WI38 (cell line): ENCODE results near the gene DAP.
"Not testable (repeated sequence)": the region's sequence is repeated elsewhere in the genome, so short reads cannot be mapped to it uniquely, and the experiment has no call there.

ENCODE experiments used
- H3K4me3 ChIP-seq: 2 replicates; pipeline ENCODE4 v1.5.1; 2011; ENCODE audit warnings: low read depth, mild to moderate bottlenecking, control low read depth, low read length
- TF ChIP-seq, protein P1 (sequence below): IDR thresholded peaks from 2 replicates; pipeline ENCODE4 v1.5.1; 2012; ENCODE audit warnings: low read depth, mild to moderate bottlenecking, control low read depth, low read length

The DAP gene

DNA sequence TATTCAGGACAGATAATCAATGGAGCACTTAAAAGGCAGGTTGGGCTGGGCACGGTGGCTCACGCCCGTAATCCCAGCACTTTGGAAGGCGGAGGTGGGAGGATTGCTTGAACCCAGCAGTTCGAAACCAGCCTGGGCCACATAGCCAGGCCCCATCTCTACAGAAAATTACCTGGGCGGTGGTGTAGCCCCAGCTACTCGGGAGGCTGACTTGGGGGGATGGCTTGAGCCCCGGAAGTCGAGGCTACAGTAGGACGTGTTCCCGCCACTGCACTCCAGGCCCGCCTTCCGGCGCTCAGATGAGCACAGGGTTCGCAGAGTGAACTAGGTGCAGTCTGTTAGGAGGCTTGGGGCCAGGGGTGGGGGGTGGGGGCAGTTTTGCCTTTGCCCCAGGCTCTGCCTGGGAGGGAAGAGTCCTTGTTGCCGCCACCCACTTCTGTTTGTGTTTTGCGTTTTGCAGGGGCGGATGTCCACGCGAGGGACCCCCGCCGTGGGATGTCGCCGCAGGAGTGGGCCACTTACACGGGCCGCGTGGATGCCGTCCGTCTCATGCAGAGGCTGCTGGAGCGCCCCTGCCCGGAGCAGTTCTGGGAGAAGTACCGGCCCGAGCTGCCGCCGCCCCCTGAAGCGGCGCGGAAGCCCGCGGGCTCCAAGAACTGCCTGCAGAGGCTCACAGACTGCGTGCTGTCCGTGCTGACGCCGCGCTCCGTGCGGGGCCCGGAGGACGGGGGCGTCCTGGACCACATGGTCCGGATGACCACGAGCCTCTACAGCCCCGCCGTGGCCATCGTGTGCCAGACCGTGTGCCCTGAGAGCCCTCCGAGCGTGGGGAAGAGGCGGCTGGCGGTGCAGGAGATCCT is 112.0 kb downstream of the DAP start:
- H3K4me3 ChIP-seq = no peak overlapping the region
- TF ChIP-seq, protein P1, sequence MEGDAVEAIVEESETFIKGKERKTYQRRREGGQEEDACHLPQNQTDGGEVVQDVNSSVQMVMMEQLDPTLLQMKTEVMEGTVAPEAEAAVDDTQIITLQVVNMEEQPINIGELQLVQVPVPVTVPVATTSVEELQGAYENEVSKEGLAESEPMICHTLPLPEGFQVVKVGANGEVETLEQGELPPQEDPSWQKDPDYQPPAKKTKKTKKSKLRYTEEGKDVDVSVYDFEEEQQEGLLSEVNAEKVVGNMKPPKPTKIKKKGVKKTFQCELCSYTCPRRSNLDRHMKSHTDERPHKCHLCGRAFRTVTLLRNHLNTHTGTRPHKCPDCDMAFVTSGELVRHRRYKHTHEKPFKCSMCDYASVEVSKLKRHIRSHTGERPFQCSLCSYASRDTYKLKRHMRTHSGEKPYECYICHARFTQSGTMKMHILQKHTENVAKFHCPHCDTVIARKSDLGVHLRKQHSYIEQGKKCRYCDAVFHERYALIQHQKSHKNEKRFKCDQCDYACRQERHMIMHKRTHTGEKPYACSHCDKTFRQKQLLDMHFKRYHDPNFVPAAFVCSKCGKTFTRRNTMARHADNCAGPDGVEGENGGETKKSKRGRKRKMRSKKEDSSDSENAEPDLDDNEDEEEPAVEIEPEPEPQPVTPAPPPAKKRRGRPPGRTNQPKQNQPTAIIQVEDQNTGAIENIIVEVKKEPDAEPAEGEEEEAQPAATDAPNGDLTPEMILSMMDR = no peak

DNA sequence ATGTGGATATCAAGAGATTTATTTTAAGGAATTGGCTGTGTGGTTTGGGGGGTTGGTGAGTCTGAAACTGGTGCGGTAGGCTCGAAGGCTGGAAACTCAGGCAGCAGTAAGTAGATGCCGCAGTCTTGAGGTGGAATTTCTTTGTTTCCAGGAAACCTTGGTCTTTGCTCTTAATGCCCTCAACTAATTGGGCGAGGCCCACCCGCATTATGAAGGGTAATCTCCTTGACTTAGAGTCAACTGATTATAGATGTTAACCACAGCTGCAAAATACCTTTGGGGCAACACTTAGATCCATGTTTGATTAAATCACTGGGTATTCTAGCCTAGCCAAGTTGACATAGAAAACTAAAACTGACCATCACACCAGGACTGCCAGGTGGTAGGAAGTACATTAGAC is 113.4 kb downstream of the DAP start:
- no peak overlapping the region for H3K4me3 ChIP-seq
- TF ChIP-seq, protein P1 = no peak

DNA sequence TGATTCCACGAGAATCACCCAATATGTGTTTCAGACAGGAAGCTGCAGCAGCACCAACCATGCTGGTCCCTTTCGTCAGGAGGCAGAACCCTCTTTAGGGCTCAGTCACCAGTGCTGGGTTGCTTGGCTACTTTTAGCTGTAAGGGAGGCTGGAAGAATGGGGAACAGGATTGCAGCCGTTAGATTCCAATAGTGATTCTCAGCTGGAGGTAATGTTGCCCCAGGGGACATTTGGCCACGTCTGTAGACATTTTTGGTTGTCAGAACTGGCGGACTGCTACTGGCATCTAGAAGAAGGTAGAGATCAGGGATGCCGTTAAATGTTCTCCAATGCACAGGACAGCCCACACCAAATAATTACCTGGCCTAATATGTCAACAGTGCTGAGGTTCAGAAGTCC is 115.4 kb downstream of the DAP start:
- TF ChIP-seq, protein P1 = no peak
- no peak overlapping the region for H3K4me3 ChIP-seq

DNA sequence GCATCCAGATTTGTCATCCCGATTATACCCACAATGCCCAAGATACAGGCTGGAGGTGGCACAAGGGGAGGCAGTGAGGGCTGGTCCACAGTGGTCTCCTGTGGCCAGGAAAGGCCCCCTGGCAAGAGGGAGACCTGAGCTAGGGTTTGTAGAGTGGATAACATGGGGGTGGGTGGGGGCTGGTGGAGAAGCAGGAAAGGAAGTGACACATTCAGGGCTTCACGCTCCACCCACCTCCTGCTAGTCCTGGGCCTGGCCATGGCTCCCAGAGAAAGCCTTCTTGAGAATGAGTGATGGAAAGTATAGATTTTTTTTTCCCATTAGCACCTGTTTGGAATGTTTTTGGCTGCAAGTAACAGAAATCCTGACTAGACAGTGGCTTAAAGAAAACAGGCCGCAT is 115.9 kb downstream of the DAP start:
- TF ChIP-seq, protein P1 = no peak
- H3K4me3 ChIP-seq = no peak overlapping the region

DNA sequence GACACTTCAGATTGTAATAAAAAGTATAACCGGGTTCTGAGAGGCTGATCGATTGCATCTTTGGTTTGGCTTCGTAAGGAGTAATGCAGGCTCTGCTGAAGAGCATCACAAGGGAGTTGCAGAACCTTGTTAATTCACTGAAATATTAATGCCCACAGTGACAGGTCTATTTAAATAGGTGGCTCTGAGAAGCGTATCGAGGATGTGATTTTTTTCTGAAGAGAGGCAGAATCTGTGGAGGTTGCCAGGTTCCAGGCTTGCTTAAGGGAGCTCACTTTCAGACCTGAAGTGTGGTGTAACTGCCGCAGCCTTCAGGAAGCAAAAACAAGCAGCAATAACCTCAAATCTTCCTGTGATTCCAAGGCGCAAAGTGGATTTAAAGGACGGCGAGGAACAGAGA is 116.8 kb downstream of the DAP start:
- TF ChIP-seq, protein P1 = no peak
- no peak overlapping the region for H3K4me3 ChIP-seq

DNA sequence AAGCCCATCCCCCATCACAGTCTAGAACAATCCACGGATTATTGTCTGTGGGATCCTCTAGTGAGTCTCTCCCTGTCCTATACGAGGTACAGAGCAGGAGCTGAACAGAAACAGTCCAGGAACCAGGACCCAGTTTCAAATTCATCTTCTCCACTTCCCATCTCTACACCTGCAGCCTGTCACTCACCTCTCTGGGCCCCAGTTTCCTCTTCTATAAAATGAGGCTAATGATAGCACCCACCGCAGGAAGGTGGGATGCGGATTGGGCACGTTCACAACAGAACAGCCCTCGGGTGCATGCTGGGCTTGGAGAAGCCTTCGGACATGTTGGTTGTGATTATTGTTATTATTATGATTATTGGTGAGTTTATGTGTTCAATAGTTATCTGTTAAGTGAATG is 118.7 kb downstream of the DAP start:
- TF ChIP-seq, protein P1 = no peak
- H3K4me3 ChIP-seq = no peak overlapping the region

DNA sequence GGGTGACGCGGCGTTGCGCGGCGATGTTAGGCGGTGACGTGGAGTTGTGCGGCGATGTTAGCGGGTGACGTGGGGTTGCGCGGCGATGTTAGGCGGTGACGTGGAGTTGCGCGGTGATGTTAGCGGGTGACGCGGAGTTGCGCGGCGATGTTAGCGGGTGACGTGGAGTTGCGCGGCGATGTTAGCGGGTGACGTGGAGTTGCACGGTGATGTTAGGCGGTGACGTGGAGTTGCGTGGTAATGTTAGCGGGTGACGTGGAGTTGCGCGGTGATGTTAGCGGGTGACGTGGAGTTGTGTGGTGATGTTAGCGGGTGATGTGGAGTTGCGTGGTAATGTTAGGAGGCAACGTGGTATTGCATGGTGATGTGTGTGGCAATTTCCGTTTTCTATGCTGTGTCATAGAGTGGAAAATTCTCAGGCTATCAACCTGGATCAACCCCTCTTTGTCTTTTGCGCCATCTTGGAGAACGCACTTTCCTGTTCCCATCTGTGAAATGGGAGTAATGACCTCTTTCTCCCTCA is 121.1 kb downstream of the DAP start:
- TF ChIP-seq, protein P1 = no peak
- H3K4me3 ChIP-seq = no peak overlapping the region

DNA sequence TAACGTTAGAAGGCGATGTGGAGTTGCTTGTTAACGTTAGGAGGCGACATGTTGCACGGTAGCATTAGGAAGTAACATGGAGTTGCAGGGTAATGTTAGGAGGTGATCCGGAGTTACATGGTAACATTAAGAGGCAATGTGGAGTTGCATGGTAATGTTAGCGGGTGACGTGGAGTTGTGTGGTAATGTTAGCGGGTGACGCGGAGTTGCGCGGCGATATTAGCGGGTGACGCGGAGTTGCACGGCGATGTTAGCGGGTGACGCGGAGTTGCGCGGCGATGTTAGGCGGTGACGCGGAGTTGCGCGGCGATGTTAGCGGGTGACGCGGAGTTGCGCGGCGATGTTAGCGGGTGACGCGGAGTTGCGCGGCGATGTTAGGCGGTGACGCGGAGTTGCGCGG is 122.3 kb downstream of the DAP start:
- not testable (repeated sequence) for H3K4me3 ChIP-seq
